AG10803 (cell line): ENCODE measurements around the gene BNIP3.
A peak's percentile ranks its signal among the peaks of the same experiment; 100 is the strongest.

Experiments used
- DNase-seq: peaks from one replicate; pipeline ENCODE4 v3.0.0; 2010; ENCODE audit warnings: low read depth
- H3K4me3 ChIP-seq: 2 replicates; pipeline ENCODE4 v1.5.1; 2011; ENCODE audit warnings: mild to moderate bottlenecking, low read length, control low read depth
- CTCF ChIP-seq: conservative IDR thresholded peaks from 2 replicates; pipeline ENCODE4 v1.5.1; 2011; ENCODE audit warnings: mild to moderate bottlenecking, low read length, control low read depth, inconsistent platforms

The BNIP3 gene, protein sequence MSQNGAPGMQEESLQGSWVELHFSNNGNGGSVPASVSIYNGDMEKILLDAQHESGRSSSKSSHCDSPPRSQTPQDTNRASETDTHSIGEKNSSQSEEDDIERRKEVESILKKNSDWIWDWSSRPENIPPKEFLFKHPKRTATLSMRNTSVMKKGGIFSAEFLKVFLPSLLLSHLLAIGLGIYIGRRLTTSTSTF

DNA sequence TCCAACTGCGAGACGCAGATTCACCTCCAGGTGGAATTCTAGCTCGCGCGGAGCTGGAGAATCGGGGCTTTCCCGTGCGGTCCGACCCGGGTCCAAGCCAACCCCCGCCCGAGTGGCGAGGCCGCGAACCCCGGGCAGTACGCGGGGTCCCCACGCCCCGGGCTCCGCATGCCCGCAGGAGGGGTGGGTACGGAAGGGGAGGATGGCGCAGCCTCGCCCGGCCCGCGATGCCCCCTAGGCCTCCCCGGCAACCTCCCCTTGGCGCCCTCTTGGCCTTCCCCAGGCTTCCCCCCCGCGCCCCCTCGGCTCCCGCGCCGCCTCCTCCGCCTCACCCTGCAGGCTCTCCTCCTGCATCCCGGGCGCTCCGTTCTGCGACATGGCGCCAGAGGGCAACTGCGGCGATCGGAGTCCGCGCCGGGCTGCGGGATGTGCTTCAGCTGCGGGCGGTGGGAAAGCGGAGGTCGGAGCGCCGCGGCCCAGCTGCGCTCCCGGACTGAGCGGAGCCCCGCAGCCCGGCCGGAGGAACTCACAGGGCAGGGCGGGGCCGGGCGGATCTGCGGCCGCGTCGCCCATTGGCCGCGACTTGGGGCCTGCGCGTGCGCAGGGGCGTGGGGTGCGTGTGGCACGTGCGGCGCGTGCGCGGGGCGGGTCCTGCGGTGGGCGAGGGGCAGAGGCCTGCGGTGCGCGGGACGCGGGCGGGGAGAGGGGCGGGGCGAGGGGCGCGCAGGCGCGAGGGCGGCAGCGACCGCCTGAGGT is at the start of gene BNIP3:
Gene BNIP3, minus strand, starts transcription at position 495 of the 756 bp plus-strand sequence. Its CDS starts 117 bp downstream, at position 378.
- peak; percentile 95 for DNase-seq
- H3K4me3 ChIP-seq = peak within 1 kb of the TSS; percentile 93
- TF ChIP-seq CTCF = peak; percentile 22; the same call in 1 of the 2 replicates

DNA sequence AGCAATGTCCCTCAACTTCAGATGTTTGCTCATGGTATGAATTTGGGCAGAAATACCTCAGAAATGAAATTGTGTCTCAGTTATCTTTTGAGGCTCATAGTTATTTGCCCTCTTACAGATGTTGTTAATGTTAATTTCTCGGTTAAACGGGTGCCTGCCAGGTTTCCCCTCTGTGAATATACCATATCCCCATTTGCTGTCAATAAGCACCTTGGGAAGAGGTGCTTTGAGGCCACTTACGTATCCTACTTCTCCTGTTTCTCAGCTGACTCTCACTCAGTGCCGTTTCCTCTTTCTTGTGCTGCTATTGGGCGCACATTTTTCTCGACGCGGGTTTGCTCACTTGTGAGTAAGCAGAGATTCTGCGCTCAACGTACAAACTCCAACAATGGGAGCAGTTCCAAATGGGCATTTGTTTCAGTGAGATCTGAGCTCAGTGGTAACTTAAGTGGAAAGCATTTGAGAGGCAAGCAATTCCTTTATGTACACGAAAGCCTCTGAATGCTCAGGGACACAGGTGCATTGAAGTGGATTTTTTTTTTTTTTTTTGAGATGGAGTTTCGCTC is 49.3 kb upstream of the BNIP3 start:
- no peak for TF ChIP-seq CTCF
- no peak for DNase-seq
- no peak overlapping the region for H3K4me3 ChIP-seq

DNA sequence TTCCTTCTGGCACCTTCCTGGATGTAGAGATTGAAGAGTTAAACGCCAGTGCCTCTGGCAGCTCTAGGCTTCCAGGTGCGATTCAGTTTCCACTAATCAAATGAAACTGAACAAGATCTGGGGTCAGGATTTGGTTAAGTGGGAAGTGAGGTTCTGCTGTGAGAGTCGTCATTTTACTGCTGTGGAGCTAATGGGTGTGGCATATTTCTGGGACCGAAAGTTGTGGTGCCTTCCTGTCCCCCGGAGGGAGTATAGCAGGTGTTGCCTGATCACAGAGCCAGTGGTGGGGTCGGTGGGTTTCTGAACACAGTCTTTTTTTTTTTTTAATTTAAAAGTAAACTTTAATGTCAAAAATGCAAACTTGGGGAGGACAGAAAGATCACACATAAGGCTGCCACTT is 47.0 kb upstream of the BNIP3 start:
- no peak for DNase-seq
- H3K4me3 ChIP-seq = no peak overlapping the region
- no peak for TF ChIP-seq CTCF

DNA sequence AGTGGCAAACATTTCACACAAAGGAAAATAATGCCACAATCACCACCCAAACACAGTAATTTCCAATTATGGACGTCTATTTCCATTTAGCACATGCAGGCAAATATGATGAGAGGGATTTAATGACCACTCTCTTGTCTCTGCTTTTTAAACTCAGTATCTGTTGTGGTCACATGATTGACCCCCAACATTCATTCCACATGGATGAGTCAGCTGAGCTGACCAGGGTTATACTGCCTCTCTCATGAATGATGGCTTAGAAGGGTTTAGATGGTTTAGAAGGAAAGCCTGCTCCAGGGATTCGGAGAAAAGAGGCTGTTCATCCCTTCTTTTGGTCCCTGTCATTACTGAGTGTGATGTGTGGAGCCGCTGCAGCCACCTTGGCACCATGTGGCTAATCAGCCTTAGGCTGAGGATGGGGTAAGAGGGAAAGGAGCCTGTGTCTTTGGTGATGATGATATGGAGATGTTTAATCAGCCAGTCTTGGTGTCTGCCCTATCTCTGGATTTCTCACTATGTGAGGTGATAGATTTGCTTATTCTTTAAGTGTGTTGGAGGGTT is 45.8 kb upstream of the BNIP3 start:
- TF ChIP-seq CTCF = no peak
- DNase-seq = peak; percentile 14
- no peak overlapping the region for H3K4me3 ChIP-seq

DNA sequence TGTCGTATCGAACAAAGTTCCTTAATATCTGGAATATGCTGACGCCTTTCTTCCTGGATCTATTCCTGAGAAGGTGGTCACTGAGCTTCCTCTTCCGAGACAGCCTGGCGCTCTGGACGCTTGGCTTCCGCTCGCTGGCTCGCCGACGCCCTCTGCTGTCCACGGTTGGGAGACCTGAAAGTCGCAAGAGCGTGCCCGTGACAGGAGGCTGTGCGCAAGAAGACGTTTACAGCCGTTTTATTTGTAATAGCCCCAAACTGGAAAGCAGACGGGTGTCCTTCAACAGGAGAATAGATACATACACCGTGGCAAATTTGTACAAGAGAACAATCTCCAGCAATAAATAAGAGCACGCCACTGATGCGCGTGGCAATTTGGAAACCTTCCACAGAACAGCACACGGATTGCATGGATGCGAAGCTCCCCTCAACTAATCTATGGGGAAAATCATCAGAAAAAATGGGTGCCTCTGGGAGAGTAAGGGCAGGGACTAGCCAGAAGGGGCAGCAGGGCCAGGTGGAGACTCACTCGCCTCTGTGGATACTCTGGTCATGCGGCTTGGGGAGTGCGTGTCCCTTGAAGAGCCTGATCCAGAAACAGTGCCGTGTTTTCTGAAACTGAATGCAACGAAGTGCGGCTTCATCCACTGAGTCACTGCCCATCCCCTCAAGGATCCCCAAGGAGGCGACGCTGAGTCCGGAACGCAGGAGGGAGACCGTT is 41.5 kb upstream of the BNIP3 start:
- peak overlapping the region; percentile 43 for H3K4me3 ChIP-seq
- DNase-seq = peak; percentile 68
- TF ChIP-seq CTCF = peak; percentile 91

- H3K4me3 ChIP-seq = no peak overlapping the region
- no peak for DNase-seq
- TF ChIP-seq CTCF = no peak
Observed at GRCh38 chr10:132022241-132022640, 40.5 kb upstream of the BNIP3 start.
